NCI-H748 (cell line): ENCODE results near the gene DPP10.

ENCODE experiments used
- DNase-seq: peaks from one replicate; lab custom pipeline; 2025; ENCODE audit not compliant: unreplicated experiment; lab: John Stamatoyannopoulos, UW

Gene DPP10

DNA sequence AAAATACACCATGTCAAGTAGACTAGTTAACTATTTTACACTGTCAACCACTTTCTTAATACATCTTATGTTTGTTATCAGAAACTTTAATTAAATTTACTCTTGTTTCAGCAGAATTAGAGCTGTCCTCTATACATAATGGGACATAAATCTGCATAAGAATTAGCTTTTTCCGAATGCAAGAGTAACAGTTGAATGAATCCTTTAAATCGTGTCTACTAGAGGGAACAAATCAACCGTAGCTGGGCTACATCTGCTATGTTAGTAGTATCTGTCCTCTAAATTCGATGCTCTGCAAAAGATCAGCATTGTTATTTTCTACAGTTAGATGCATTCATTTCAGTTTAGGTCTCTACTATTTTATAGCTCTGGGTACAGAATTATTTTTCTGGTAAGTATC lies 1090.6 kb downstream of the DPP10 start:
- DNase-seq = no peak

DNA sequence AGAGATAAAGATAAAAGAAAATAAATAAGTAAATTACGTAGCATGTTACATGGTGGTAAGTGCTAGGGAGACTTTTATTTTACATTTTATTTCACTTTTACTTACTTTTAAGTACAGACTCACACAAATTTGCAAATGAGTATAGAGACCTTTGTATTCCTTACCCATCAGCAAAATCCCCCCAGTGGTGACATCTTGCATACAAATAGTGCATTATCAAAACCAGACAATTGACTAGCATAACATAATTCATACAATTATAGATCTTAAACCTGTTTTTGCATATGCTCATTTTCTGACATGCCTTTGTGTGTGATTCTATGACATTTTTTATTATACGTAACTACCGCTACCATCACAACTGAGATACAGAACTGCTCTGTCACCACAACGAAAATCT lies 1099.4 kb downstream of the DPP10 start:
- DNase-seq = no peak

DNA sequence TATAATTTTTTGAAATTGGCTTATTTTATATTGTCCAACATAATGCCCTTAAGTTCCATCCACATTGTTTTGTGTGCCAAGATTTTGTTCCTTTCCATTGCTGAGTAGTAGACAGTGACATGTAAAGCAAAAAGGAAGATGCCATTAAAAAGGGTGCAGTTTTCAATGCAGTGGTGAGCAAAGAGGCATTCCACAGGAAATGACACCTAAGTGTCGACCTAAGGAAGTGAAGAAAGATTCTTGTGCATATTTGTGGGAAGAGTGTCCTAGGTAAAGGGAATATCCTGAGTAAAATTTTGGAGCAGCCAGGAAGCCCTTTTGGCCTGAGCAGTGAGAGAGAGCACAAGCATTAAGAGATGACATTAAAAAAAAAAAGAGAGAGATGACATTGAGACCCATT lies 1099.9 kb downstream of the DPP10 start:
- DNase-seq = no peak

DNA sequence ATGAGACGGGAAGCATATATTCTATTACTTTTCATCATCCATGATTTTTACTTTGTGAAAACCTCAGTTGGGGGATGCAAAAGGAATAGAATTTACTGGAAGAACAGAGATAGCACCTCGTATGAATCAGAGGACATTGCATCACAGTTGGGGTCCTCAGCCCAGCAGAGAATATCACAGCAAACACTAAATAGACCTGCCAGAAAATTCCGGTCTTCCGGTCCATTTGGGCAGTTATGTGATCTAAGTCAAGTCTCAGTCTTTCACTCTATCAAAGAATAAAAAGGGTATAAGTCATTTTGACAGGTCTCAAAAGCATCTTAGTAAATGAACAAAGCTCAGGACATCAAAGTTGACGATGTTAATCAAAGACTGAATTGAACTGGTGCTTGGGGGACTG lies 1100.6 kb downstream of the DPP10 start:
- DNase-seq = no peak

DNA sequence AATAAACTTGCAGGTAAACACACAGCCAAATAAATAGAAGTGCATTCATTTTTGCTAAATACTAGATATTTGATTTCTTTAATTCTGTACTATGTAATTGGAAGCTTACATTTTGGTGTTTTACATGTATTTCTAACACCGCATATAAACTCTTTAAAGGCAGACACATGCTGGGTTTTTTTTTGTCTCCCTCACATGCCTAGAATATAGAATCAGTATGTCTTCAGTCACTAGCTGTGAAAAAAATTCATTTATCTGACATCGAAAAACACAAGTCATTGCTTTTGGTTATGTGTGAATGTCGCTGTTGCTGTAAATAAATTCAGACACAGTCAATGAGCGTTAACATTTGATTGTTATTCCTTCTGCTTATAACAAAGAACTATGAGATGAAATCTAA lies 1101.0 kb downstream of the DPP10 start:
- DNase-seq = no peak

DNA sequence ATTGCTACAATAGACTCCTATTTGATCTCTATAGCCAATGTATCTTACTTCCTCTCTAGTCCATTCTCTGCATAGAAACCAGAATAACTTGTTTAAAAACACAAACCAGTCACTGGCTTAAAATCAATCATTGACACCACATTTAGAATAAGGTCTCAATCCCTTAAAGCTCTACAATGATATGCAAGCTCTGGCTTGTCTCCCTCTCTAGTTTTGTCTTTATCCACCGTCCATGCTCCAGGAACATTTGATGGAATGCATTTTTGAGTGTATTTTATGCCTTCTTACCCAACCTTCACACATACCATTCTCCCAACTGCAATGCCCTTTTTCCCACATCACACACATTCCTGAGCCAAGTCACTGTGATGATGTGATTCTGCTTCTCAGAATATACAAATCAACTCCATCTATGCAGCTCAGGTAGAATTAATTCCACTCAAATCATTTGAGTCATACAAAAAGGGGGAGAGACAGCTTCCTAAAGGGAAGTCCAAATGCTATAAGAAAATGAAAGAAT lies 1107.2 kb downstream of the DPP10 start:
- DNase-seq = no peak

DNA sequence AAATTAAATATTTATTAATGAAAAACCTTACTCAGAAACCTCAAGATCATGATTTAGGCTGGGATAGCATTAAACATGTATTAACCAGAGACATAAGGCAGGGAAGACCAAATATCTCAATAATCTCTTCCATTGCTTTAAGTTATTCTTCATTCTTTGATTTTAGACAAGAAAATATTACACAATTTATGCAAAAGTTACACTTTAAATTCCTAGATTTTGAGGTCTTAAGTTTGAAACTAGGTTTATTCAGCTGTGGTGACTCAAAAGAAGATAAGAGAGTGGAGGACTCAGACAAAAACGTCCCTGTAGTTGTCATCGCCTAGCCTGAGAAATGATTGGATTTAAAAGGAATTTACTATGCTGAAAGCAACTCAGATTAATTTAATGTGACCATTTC lies 1110.3 kb downstream of the DPP10 start:
- DNase-seq = no peak

DNA sequence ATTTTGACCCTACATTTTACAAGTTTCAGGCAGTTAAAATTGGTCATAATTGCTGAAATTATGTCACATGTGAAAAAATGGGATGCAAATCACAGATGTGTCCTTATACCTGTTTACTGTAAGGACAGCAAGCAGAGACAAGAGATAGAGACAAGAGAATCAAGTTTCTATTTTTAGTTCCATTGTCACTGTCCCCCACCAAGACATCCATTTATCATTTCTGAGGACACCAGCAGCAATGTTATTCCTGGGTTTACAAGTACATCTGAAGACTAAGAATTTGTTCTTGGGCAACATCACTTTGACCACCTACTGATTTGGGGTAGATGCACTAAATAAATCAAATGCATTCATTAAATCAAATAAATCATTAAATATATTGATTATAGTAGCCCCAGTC lies 1111.7 kb downstream of the DPP10 start:
- DNase-seq = no peak

DNA sequence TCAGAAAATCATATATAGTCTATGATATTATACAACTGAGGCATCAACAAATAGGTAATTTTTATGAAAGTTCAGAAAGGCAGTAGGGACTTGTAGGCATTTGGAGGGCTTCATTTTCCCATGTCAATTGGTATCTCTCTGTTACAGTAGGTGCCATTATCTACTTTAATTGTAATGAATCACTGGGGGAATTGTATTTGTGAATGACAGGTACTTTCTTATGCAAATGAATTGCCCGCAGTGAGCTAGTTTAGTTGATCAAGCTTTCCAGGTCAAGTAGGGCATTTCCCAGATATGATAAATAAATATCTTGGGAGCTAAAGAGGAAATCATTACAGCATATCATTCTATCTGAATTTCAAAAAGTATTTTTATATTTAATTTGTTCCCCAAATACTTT lies 1116.3 kb downstream of the DPP10 start:
- no peak for DNase-seq

DNA sequence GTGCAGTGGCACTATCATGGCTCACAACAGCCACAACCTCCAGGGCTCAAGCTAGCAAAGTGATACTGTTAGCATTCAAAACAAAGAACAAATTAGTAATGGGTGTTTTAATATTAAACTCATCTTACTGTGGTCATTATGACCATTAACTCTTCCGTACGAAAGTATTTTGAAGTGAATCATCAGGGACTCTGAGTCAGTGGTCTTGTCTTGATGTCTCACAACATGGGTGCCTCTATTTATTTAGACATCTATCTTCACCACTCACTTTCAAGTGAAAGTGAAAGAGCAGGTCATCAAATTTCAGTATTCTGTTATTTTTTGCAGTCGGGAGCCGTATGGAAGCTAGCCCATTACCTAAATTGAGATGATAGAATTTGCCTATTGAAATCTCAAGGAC lies 1118.2 kb downstream of the DPP10 start:
- DNase-seq = no peak

DNA sequence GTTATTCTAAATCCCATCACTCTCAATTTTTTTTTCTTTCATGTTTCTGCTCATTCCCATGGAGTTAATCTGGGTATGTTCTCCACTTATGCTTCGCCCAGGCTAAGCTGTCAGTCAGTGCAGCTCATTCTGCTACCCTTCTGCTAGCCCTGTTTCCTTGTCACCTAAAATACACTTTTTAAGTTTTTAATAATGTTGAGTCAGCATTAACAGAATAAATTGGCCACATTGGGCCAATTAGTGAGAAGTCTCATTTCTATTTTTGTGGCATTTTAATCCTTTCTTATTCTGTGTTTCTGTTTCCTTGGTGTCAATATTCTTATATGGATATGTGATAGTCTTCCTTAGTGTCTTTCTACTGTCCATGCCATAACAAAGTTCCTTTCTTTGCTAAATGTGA lies 1126.2 kb downstream of the DPP10 start:
- DNase-seq = no peak

DNA sequence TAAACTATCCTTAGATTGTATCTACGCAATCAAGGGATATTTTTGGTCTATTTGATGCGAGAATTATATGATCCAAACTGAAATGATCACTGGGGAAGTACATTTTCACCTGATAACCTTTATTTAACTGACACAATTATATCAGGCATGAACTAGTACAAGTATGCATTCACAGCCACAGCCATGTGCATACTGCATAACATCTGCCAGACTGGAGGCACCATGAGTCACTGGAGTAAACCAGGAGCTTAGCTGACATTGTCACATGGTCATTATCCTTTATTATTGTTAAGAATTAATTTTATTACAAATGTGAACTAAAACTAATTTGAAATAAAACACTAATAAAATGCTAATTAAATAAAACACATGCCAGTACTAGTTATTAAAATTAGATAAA lies 1127.1 kb downstream of the DPP10 start:
- no peak for DNase-seq

DNA sequence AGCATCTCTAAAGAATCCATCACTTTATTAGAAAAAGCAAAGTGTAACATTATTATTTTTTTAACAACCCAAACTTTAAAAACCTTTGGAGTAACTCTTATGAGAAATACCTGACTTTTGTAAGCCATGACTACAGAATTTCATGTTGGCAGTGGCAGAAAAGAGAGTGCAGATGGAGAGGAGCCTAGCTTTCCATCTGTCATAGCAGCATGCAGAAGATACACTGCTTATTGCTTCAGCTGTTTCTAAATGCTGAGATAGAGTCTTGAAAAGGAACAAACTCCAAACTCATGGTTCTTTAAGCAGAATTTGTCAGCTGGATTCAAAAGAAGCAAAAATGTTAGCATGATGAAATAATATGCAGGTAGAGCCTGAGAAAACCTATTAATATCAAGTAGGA lies 1130.3 kb downstream of the DPP10 start:
- DNase-seq = no peak

DNA sequence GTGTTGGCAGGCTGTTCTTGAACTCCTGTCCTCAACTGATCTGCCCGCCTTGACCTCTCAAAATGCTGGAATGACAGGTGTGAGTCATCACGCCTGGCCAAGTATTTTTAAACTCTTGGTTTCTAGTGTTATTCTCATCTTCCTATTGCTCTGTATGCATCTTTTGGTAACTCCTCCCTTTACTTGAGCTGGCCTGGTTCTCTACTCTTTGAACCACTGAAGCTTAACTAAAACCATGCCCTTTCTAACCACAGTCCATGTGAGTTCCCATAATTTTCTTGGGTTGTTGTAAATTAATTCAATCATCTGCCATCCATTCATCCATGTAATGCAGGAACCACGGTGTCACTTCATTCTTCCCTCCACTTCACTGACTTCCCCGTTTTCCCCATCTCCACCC lies 1131.3 kb downstream of the DPP10 start:
- no peak for DNase-seq

DNA sequence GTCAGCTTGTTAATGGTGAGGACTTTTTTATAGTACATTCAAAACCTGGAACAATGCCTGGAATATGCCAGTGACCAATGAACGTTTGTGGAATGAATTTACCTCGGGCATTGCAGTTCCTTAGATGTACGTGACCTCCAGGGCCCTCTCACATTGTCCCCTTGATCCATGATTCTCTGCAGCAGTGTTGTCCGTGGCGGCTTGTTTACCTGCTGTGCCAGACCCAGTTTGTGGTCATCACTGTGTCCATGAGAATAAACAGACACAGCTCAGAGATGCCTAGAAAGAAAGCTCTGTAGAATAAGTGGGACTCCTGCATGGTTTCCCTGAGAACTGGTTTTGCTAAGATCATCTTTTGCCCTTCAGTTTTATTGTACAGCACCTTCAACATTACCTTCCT lies 1132.2 kb downstream of the DPP10 start:
- peak; percentile 67 for DNase-seq

DNA sequence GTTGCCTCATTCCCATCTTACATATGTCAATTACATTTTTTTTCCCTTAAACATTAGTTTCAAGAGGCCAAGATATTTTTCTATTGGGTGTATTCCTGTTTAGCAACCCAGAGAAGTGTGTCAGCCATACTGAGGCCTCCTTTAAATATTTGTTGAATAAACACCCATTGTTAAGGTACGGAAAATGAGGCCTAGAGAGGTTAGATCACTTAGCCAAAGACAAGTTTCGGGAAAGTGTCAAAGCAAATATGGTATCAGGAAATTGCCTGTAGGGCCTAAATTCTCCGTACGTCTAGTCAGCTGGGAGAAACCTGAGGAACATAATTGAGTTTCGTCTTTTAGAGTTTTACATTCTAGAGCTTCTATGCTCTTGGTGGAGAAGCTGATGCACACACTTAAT lies 1138.3 kb downstream of the DPP10 start:
- DNase-seq = no peak

DNA sequence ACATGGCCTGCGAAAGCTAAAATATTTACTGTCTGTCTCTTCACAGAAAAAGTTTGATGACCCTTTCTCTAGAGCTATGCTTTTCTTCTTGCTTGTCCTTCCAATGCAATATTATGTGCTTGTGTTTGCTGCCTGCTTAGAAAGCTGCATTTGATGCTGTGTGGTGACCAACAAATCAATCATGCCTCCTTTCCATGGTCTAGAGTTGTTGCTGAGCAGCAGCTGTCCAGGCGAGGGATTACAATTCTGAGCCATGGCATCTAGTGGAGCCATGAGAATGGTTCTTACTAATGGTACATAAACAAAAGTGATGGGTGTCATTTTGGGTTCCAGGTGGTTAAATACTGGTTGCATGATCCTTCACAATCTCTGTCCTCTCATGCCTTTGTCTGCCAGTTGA lies 1142.1 kb downstream of the DPP10 start:
- DNase-seq = peak; percentile 55

DNA sequence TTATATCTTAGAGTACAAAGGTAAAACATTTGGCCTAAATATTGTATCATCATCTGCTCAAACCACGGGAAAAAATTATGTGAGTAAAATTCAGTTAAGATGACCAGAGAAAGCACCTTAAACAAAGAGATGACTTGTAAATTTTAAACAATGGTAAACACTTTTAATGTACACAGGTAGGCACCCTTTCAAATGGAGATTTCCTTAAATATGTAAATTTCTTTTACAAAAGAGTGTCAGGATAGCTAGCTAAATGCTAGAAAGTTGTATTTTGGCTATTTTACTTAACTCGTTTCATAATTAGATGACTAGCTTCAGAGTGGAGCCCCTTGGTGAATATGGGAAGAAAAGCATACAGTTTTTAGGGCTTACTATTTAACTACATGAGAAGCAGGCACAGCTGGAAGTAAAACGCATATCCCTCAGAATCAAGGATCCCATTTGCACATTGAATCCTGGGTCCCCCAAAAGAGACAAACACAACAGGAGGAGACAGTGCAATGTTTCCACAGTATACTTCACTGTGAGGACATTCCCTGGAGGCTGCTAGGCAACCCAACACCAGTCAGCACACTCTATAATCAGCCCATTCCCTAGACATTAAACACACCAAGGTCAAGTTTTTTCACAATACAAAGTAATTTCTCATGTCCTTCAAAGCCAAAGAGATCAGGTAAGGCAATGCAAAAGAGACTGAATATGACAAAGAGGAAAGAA lies 1154.4 kb downstream of the DPP10 start:
- no peak for DNase-seq

DNA sequence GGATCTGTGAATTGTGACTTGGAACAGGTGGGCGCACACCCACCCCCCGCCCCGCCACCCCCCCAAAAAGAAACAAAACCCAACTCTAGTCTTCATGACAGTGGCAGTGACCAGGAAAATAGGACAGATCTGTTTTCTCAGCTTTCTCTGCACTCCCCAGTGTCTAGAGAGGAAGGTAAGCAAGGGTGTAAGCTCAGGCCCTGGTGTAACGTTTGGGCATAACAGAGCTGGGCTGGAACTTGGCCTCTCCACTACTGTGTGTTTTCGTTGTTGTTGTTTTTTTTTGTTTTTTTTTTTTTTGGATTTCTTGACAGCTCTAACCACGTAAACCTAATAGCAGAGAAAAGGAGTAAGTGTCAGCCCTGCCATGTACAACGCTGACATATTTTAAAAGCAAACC lies 1160.8 kb downstream of the DPP10 start:
- no peak for DNase-seq

DNA sequence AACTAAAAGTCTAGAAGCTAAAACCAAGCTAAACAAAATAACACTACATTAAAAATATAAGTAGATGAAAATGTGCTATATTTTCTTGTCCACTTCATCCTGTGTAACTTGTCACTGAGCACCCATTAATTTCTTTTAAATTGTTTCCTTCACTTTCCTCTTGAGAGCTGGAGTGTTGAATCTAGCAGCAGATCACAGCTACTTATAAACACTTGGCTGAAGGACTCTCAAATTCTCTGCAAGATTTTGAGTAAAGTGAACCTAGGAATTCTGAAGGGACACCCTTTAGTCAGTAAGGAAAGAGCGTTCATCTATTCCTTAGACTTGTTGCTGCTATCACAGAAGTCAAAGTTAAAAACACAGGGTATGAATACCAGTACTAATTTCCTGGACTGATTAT lies 1163.9 kb downstream of the DPP10 start:
- no peak for DNase-seq

DNA sequence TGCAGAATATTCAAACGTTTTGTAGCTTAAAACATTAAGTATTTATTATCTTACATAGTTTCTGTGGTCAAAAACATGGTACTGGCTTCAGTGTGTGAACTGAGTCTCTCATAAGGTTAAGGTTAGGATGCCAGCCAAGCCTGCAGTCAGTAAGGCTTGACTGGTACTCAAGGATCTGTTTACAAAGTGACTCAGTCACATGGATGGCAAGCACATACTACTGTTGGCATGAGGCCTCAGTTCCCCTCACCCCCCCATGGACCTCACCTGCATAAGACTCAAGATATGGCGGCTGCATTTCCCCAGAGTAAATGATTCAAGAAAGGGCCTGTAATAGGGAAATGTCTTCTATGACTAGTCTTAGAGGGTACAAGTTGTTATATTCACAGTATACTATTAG lies 1167.5 kb downstream of the DPP10 start:
- no peak for DNase-seq

DNA sequence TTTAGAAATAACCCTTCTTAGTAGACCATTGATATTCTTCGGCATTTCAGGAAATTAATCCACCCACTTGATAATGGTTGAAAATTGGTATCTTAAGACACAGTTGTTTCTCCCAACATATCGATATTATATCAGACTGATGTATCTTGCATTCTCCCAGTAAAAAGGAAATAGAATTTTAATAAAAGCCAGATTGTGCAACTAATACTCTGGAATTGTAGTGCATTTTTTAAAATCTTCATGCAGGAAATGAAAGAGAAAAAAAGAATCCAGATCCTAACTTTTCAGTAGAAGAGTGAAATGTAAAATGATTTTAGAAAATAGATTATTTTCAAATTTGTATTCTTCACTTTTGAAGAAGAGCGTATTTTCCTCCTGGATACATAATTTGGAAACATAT lies 1168.4 kb downstream of the DPP10 start:
- no peak for DNase-seq

DNA sequence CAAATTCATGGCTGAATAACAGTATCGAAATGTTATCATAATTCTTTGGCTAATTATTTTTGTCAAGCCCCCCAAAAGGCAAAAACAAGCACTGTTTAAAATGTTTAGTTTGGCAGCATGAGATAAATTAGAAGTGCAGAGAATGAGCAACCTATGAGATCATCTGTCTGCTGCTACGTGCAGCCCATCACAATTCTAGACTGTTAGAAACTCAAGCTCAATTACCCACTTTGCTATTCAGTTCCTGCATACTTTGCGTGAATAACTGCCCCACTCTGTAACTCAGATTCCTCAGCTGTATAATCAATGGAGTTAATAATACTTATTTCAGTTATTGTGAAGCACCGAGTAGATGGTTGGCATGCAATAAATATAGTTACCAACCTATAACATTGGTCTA lies 1181.9 kb downstream of the DPP10 start:
- no peak for DNase-seq
